Measurements from ENCODE around the gene KIF15.

KIF15 gene

GRCh38 chr3:44896440-44896839 lies 134.8 kb downstream of the KIF15 start:
- H4K91ac ChIP-seq (ENCODE audit: low read length): no peak overlapping the region

GRCh38 chr3:44899683-44900367 lies 138.2 kb downstream of the KIF15 start:
- peak overlapping the region in 1 of 2 experiments; percentile 26 for H3K14ac ChIP-seq (ENCODE audit: low read length in 2 of 2)
- H3K36me3 ChIP-seq (ENCODE audit: control insufficient read depth in 1 of 2, insufficient read depth in 2 of 2, low read depth in 1 of 2, low read length in 2 of 2): no peaks in the 10 kb centered on the region
- H2AK5ac ChIP-seq (ENCODE audit: low read length, severe bottlenecking): no peak overlapping the region
- DNase-seq: no peak
- H2AFZ ChIP-seq (ENCODE audit: low read depth, low read length): no peak overlapping the region
- H3K4me3 ChIP-seq (ENCODE audit: insufficient read depth in 1 of 2, low read depth in 1 of 2, low read length in 2 of 2): no peak overlapping the region
- H3K4me2 ChIP-seq (ENCODE audit: low read length, poor library complexity, severe bottlenecking): no peak overlapping the region
- no peak overlapping the region for H2BK15ac ChIP-seq (ENCODE audit: low read depth, poor library complexity, severe bottlenecking)
- peaks cover 3 to 54% of the 10 kb centered on the region in 2 experiments for H3K27me3 ChIP-seq (ENCODE audit: control insufficient read depth in 1 of 2, insufficient read depth in 1 of 2, low read length in 2 of 2)
- H4K8ac ChIP-seq (ENCODE audit: low read length): peak overlapping the region; percentile 13
- no peak overlapping the region for H2BK5ac ChIP-seq (ENCODE audit: low read depth, low read length, poor library complexity, severe bottlenecking)
- H4K91ac ChIP-seq (ENCODE audit: low read length): no peak overlapping the region
- H2BK12ac ChIP-seq (ENCODE audit: low read length in 2 of 2): no peak overlapping the region
- H3K79me1 ChIP-seq (replicated peaks; ENCODE audit: low read length, poor library complexity, severe bottlenecking): no peaks in the 10 kb centered on the region
- H3K4ac ChIP-seq (ENCODE audit: low read depth in 1 of 2, low read length in 2 of 2): no peak overlapping the region
- H2BK120ac ChIP-seq (ENCODE audit: low read depth, low read length): no peak overlapping the region
- no peak overlapping the region for H3K18ac ChIP-seq (ENCODE audit: low read depth in 1 of 2, low read length in 2 of 2)
- no peaks in the 10 kb centered on the region for H3K9me3 ChIP-seq (ENCODE audit: control insufficient read depth, low read length)
- no peak overlapping the region for H3K9ac ChIP-seq (ENCODE audit: low read length)
- peak overlapping the region in 1 of 2 experiments; percentile 35 for H3K23ac ChIP-seq (ENCODE audit: low read length in 2 of 2)
- peaks cover under 1% of the 10 kb centered on the region for H3K4me1 ChIP-seq (ENCODE audit: control insufficient read depth, insufficient read depth, low read depth, low read length)
- 60% methylated on average over 12 of the region's 13 CpGs for WGBS
- H3K27ac ChIP-seq (ENCODE audit: low read length, poor library complexity, severe bottlenecking): no peak overlapping the region

More at GRCh38 chr3:44896440-44896839, 134.8 kb downstream of the KIF15 start:
- no peak overlapping the region for H2BK15ac ChIP-seq (ENCODE audit: low read depth, poor library complexity, severe bottlenecking)
- H3K18ac ChIP-seq (ENCODE audit: low read depth in 1 of 2, low read length in 2 of 2): no peak overlapping the region
- no peak overlapping the region for H3K23ac ChIP-seq (ENCODE audit: low read length in 2 of 2)
- H3K79me1 ChIP-seq (replicated peaks; ENCODE audit: low read length, poor library complexity, severe bottlenecking): no peaks in the 10 kb centered on the region
- 100% methylated on average over 1 of the region's 2 CpGs for WGBS
- H3K4me2 ChIP-seq (ENCODE audit: low read length, poor library complexity, severe bottlenecking): no peak overlapping the region
- no peak for DNase-seq
- H3K4me3 ChIP-seq (ENCODE audit: insufficient read depth in 1 of 2, low read depth in 1 of 2, low read length in 2 of 2): no peak overlapping the region
- no peak overlapping the region for H2BK120ac ChIP-seq (ENCODE audit: low read depth, low read length)
- no peak overlapping the region for H3K27ac ChIP-seq (ENCODE audit: low read length, poor library complexity, severe bottlenecking)
- peaks cover 8% of the 10 kb centered on the region for H3K4me1 ChIP-seq (ENCODE audit: control insufficient read depth, insufficient read depth, low read depth, low read length)
- no peak overlapping the region for H3K9ac ChIP-seq (ENCODE audit: low read length)
- no peak overlapping the region for H2AFZ ChIP-seq (ENCODE audit: low read depth, low read length)
- no peaks in the 10 kb centered on the region for H3K9me3 ChIP-seq (ENCODE audit: control insufficient read depth, low read length)
- no peak overlapping the region for H2BK5ac ChIP-seq (ENCODE audit: low read depth, low read length, poor library complexity, severe bottlenecking)
- peaks cover 3 to 32% of the 10 kb centered on the region in 2 experiments for H3K27me3 ChIP-seq (ENCODE audit: control insufficient read depth in 1 of 2, insufficient read depth in 1 of 2, low read length in 2 of 2)
- no peak overlapping the region for H2BK12ac ChIP-seq (ENCODE audit: low read length in 2 of 2)
- H2AK5ac ChIP-seq (ENCODE audit: low read length, severe bottlenecking): no peak overlapping the region
- H3K14ac ChIP-seq (ENCODE audit: low read length in 2 of 2): no peak overlapping the region
- H3K36me3 ChIP-seq (ENCODE audit: control insufficient read depth in 1 of 2, insufficient read depth in 2 of 2, low read depth in 1 of 2, low read length in 2 of 2): no peaks in the 10 kb centered on the region
- H4K8ac ChIP-seq (ENCODE audit: low read length): no peak overlapping the region
- no peak overlapping the region for H3K4ac ChIP-seq (ENCODE audit: low read depth in 1 of 2, low read length in 2 of 2)

- Histone ChIP-seq H3K27me3 (ENCODE audit: control insufficient read depth in 1 of 2, insufficient read depth in 1 of 2, low read length in 2 of 2) (peaks cover 3 to 54% of the 10 kb centered on the region in 2 experiments), H3K23ac (ENCODE audit: low read length in 2 of 2) (no peak overlapping the region), H3K4ac (ENCODE audit: low read depth in 1 of 2, low read length in 2 of 2) (no peak overlapping the region), H3K9me3 (ENCODE audit: control insufficient read depth, low read length) (peaks cover 11% of the 10 kb centered on the region), H3K14ac (ENCODE audit: low read length in 2 of 2) (no peak overlapping the region), H2BK12ac (ENCODE audit: low read length in 2 of 2) (no peak overlapping the region), H3K18ac (ENCODE audit: low read depth in 1 of 2, low read length in 2 of 2) (no peak overlapping the region), H3K79me1 (replicated peaks; ENCODE audit: low read length, poor library complexity, severe bottlenecking) (no peaks in the 10 kb centered on the region), H2BK15ac (ENCODE audit: low read depth, poor library complexity, severe bottlenecking) (no peak overlapping the region), H4K91ac (ENCODE audit: low read length) (no peak overlapping the region), H3K4me2 (ENCODE audit: low read length, poor library complexity, severe bottlenecking) (no peak overlapping the region), H3K4me3 (ENCODE audit: insufficient read depth in 1 of 2, low read depth in 1 of 2, low read length in 2 of 2) (no peak overlapping the region), H2BK120ac (ENCODE audit: low read depth, low read length) (no peak overlapping the region), H2AK5ac (ENCODE audit: low read length, severe bottlenecking) (no peak overlapping the region), H2BK5ac (ENCODE audit: low read depth, low read length, poor library complexity, severe bottlenecking) (no peak overlapping the region), H3K4me1 (ENCODE audit: control insufficient read depth, insufficient read depth, low read depth, low read length) (no peaks in the 10 kb centered on the region), H3K27ac (ENCODE audit: low read length, poor library complexity, severe bottlenecking) (no peak overlapping the region), H3K36me3 (ENCODE audit: control insufficient read depth in 1 of 2, insufficient read depth in 2 of 2, low read depth in 1 of 2, low read length in 2 of 2) (no peaks in the 10 kb centered on the region), H4K8ac (ENCODE audit: low read length) (no peak overlapping the region), H2AFZ (ENCODE audit: low read depth, low read length) (no peak overlapping the region), H3K9ac (ENCODE audit: low read length) (no peak overlapping the region)
- 52% methylated on average over 4 of the region's 4 CpGs for WGBS
- DNase-seq: no peak
Observed at GRCh38 chr3:44902628-44903027, 141.0 kb downstream of the KIF15 start.

Data from mesenchymal stem cell (in vitro differentiated cells and primary cell).